Naive thymus-derived CD8-positive, alpha-beta T cell (primary cell): ENCODE data around the gene RMND5A. TPM values are rescaled to one million over a fixed set of nuclear protein-coding genes. Genes with fewer than 3 reads are reported as not detected.

Source experiments
- ATAC-seq, 2 donors: fragments of 150-1000 bp; cut with Tn5 transposase in 1 of 2; sonication (Bioruptor Pico), chemical (Tn5 transposase) in 1 of 2; 1 replicate in 1 of 2; 2 replicates in 1 of 2; pipeline ENCODE4 v1.10.0; 2021; ENCODE audit warnings: mild to moderate bottlenecking in 2 of 2, moderate library complexity in 2 of 2
- POLR2A ChIA-PET: fragments of 350-600 bp; sonication (Branson Sonifier 250); formaldehyde crosslinking; loops from one replicate; lab custom pipeline; 2021; ENCODE audit warnings: antibody characterized with exemption; lab: Charles Lee
- DNase-seq, 10 donors: peaks; one replicate each; pipeline versions ENCODE4 v3.0.0 to v3.0.0-alpha.2; 2020 to 2022
- H3K27ac Mint-ChIP-seq, 10 donors: one replicate each; pipeline ENCODE4 v1.8.0; 2020 to 2022; ENCODE audit warnings: mild to moderate bottlenecking in 10 of 10, mixed read lengths in 10 of 10, moderate library complexity in 4 of 10, inconsistent platforms in 1 of 10
- H3K27me3 Mint-ChIP-seq, 5 donors: one replicate each; pipeline ENCODE4 v1.8.0; 2021 to 2022; ENCODE audit warnings: mixed read lengths in 5 of 5
- H3K36me3 Mint-ChIP-seq, 3 donors: one replicate each; pipeline ENCODE4 v1.8.0; 2020 to 2022; ENCODE audit warnings: mixed read lengths in 3 of 3, mild to moderate bottlenecking in 2 of 3, inconsistent platforms in 1 of 3
- H3K4me1 Mint-ChIP-seq, 4 donors: one replicate each; pipeline ENCODE4 v1.8.0; 2021 to 2022; ENCODE audit warnings: mixed read lengths in 4 of 4
- H3K4me3 Mint-ChIP-seq, 10 donors: one replicate each; pipeline ENCODE4 v1.8.0; 2020 to 2022; ENCODE audit warnings: mild to moderate bottlenecking in 10 of 10, mixed read lengths in 10 of 10, moderate library complexity in 6 of 10, inconsistent platforms in 1 of 10
- H3K9me3 Mint-ChIP-seq, 9 donors: one replicate each; pipeline ENCODE4 v1.8.0; 2020 to 2022; ENCODE audit warnings: mixed read lengths in 9 of 9, mild to moderate bottlenecking in 3 of 9, inconsistent platforms in 1 of 9, moderate library complexity in 1 of 9
- polyA plus RNA-seq, 3 donors: library from polyadenylated mRNA; unstranded; fragments of 300-500 nt; fragmentation: Illumina TruSeq; gene quantifications; one replicate each; pipeline ENCODE4 v1.2.3, GENCODE V29; 2021
- total RNA-seq, 8 experiments: library from RNA in 2 of 8; stranded (reverse) in 2 of 8; gene quantifications; one replicate each; pipeline ENCODE4 v1.2.3 and lab custom pipeline; 2021 to 2026

The RMND5A gene
- total and polyA plus RNA-seq, 5 experiments from 2014 or later, result 16.4 to 46.6 (median 22.2) TPM

GRCh38 chr2:86775338-86775737 lies 55.2 kb downstream of the RMND5A start:
- Mint-ChIP-seq H3K9me3 (no peaks in the 10 kb centered on the region), H3K4me1 (peaks cover 6 to 25% (median 14%) of the 10 kb centered on the region in 4 donors), H3K27me3 (no peaks in the 10 kb centered on the region), H3K27ac (peak overlapping the region in 1 of 10 donors; percentile 80), H3K4me3 (no peak overlapping the region), H3K36me3 (peaks cover 0 to 66% (median 20%) of the 10 kb centered on the region in 3 donors)
- DNase-seq (no peak), ATAC-seq (no peak)
- POLR2A ChIA-PET, result interaction anchor here (3.0 kb wide), 1 partner anchor 10 kb away, joined by 11 read pairs; no protein-coding TSS in a partner anchor

- Mint-ChIP-seq H3K9me3 (no peaks in the 10 kb centered on the region), H3K4me3 (no peak overlapping the region), H3K27ac (peak overlapping the region in 1 of 10 donors; percentile 15), H3K36me3 (peaks cover 0 to 54% (median 13%) of the 10 kb centered on the region in 3 donors), H3K4me1 (peaks cover 7 to 23% (median 14%) of the 10 kb centered on the region in 4 donors), H3K27me3 (no peaks in the 10 kb centered on the region)
- no peak for DNase-seq
- POLR2A ChIA-PET, result interaction anchor here (0.7 to 22.7 kb wide), 3 partner anchors 9 to 28 kb away, joined by 3 to 668 read pairs (median 11); no protein-coding TSS in a partner anchor
- ATAC-seq, result no peak
These were observed 56.4 kb downstream of the RMND5A start for GRCh38 chr2:86776532-86776931.

GRCh38 chr2:86778957-86779356 lies 58.9 kb downstream of the RMND5A start:
- POLR2A ChIA-PET, result interaction anchor here (0.8 to 22.7 kb wide), 4 partner anchors 11 to 26 kb away, joined by 3 to 668 read pairs (median 4); no protein-coding TSS in a partner anchor
- peak overlapping the region in 1 of 10 donors; percentile 11 for H3K27ac Mint-ChIP-seq
- H3K27me3 Mint-ChIP-seq, result no peaks in the 10 kb centered on the region
- no peaks in the 10 kb centered on the region for H3K9me3 Mint-ChIP-seq
- H3K36me3 Mint-ChIP-seq, result peaks cover under 1 to 35% (median 5%) of the 10 kb centered on the region in 3 donors
- peaks cover 13 to 46% (median 36%) of the 10 kb centered on the region in 4 donors for H3K4me1 Mint-ChIP-seq
- no peak for ATAC-seq
- H3K4me3 Mint-ChIP-seq, result no peak overlapping the region
- no peak for DNase-seq

GRCh38 chr2:86779971-86780370 lies 59.9 kb downstream of the RMND5A start:
- POLR2A ChIA-PET, result interaction anchor here (22.7 kb wide), 1 partner anchor 25 kb away, joined by 668 read pairs; no protein-coding TSS in a partner anchor
- Mint-ChIP-seq H3K9me3 (no peaks in the 10 kb centered on the region), H3K4me1 (peaks cover 16 to 56% (median 43%) of the 10 kb centered on the region in 4 donors), H3K4me3 (no peak overlapping the region), H3K27me3 (no peaks in the 10 kb centered on the region), H3K36me3 (peaks cover 6 to 35% (median 6%) of the 10 kb centered on the region in 3 donors), H3K27ac (peak overlapping the region in 6 of 10 donors; percentile 29 to 81 (median 53))
- no peak for ATAC-seq
- no peak for DNase-seq

- POLR2A ChIA-PET, result interaction anchor here (0.5 to 22.7 kb wide), 5 partner anchors 11 to 33 kb away, joined by 3 to 668 read pairs (median 8); partner anchors contain the start of gene CD8A
These were observed 61.3 kb downstream of the RMND5A start for GRCh38 chr2:86781363-86781762.

GRCh38 chr2:86782748-86783147 lies 62.7 kb downstream of the RMND5A start:
- ATAC-seq (no peak), DNase-seq (no peak)
- peak overlapping the region; percentile 96 to 100 (median 100) for H3K27ac Mint-ChIP-seq
- POLR2A ChIA-PET, result interaction anchor here (1.5 to 22.7 kb wide), 5 partner anchors 9 to 22 kb away, joined by 6 to 668 read pairs (median 23); partner anchors contain the start of gene CD8A
- peaks cover 34 to 76% (median 68%) of the 10 kb centered on the region in 4 donors for H3K4me1 Mint-ChIP-seq
- peak overlapping the region in 3 of 10 donors; percentile 50 to 62 (median 56) for H3K4me3 Mint-ChIP-seq
- peaks cover 0 to 3% (median 0%) of the 10 kb centered on the region in 9 donors for H3K9me3 Mint-ChIP-seq
- H3K36me3 Mint-ChIP-seq, result peaks cover 9 to 41% (median 26%) of the 10 kb centered on the region in 3 donors
- peaks cover 0 to 4% (median 0%) of the 10 kb centered on the region in 5 donors for H3K27me3 Mint-ChIP-seq

More at GRCh38 chr2:86781363-86781762, 61.3 kb downstream of the RMND5A start:
- Mint-ChIP-seq H3K27ac (peak overlapping the region; percentile 96 to 100 (median 100)), H3K9me3 (no peaks in the 10 kb centered on the region), H3K27me3 (no peaks in the 10 kb centered on the region), H3K4me1 (peaks cover 27 to 66% (median 57%) of the 10 kb centered on the region in 4 donors), H3K36me3 (peaks cover 6 to 37% (median 14%) of the 10 kb centered on the region in 3 donors), H3K4me3 (peak overlapping the region in 3 of 10 donors; percentile 21 to 55 (median 22))
- DNase-seq (no peak), ATAC-seq (no peak)

GRCh38 chr2:86783615-86784339 lies 63.7 kb downstream of the RMND5A start:
- DNase-seq, result peak in 4 of 10 donors; percentile 45 to 76 (median 62)
- peak; percentile 2 to 9 for ATAC-seq
- H3K9me3 Mint-ChIP-seq, result peaks cover 0 to 5% (median 0%) of the 10 kb centered on the region in 9 donors
- peak overlapping the region; percentile 96 to 100 (median 100) for H3K27ac Mint-ChIP-seq
- H3K4me1 Mint-ChIP-seq, result peaks cover 36 to 83% (median 78%) of the 10 kb centered on the region in 4 donors
- peaks cover 0 to 7% (median 0%) of the 10 kb centered on the region in 5 donors for H3K27me3 Mint-ChIP-seq
- POLR2A ChIA-PET, result interaction anchor here (0.9 to 22.7 kb wide), 7 partner anchors 8 to 341 kb away, joined by 3 to 668 read pairs (median 10); partner anchors contain the start of gene CD8A
- H3K4me3 Mint-ChIP-seq, result peak overlapping the region; percentile 2 to 95 (median 59)
- peaks cover 17 to 52% (median 37%) of the 10 kb centered on the region in 3 donors for H3K36me3 Mint-ChIP-seq

GRCh38 chr2:86785456-86785855 lies 65.4 kb downstream of the RMND5A start:
- peaks cover 0 to 7% (median 0%) of the 10 kb centered on the region in 5 donors for H3K27me3 Mint-ChIP-seq
- peaks cover 32 to 81% (median 78%) of the 10 kb centered on the region in 4 donors for H3K4me1 Mint-ChIP-seq
- H3K9me3 Mint-ChIP-seq, result peaks cover 0 to 5% (median 0%) of the 10 kb centered on the region in 9 donors
- POLR2A ChIA-PET, result interaction anchor here (0.9 to 22.7 kb wide), 10 partner anchors 9 to 345 kb away, joined by 3 to 668 read pairs (median 8); no protein-coding TSS in a partner anchor
- H3K27ac Mint-ChIP-seq, result peak overlapping the region; percentile 96 to 100 (median 100)
- ATAC-seq (peak; percentile 72 to 77), DNase-seq (peak in 9 of 10 donors; percentile 61 to 96 (median 93))
- peak overlapping the region; percentile 80 to 95 (median 91) for H3K4me3 Mint-ChIP-seq
- H3K36me3 Mint-ChIP-seq, result peaks cover 22 to 63% (median 45%) of the 10 kb centered on the region in 3 donors

- peak overlapping the region; percentile 96 to 100 (median 100) for H3K27ac Mint-ChIP-seq
- ATAC-seq, result peak; percentile 54 to 62
These were observed 66.0 kb downstream of the RMND5A start for GRCh38 chr2:86786001-86786536.

GRCh38 chr2:86787736-86788135 lies 67.6 kb downstream of the RMND5A start:
- Mint-ChIP-seq H3K9me3 (peaks cover 0 to 5% (median 0%) of the 10 kb centered on the region in 9 donors), H3K27ac (peak overlapping the region; percentile 96 to 100 (median 100)), H3K4me3 (peak overlapping the region; percentile 90 to 99 (median 94)), H3K27me3 (peaks cover 0 to 13% (median 0%) of the 10 kb centered on the region in 5 donors), H3K36me3 (peaks cover 22 to 68% (median 45%) of the 10 kb centered on the region in 3 donors), H3K4me1 (peaks cover 38 to 83% (median 73%) of the 10 kb centered on the region in 4 donors)
- ATAC-seq, result no peak
- POLR2A ChIA-PET, result interaction anchor here (0.6 to 22.7 kb wide), 9 partner anchors 9 to 898 kb away, joined by 3 to 668 read pairs (median 4); no protein-coding TSS in a partner anchor
- DNase-seq, result peak in 8 of 10 donors; percentile 48 to 79 (median 66)

More at GRCh38 chr2:86786001-86786536, 66.0 kb downstream of the RMND5A start:
- peak in 9 of 10 donors; percentile 41 to 88 (median 85) for DNase-seq
- Mint-ChIP-seq H3K36me3 (peaks cover 22 to 68% (median 45%) of the 10 kb centered on the region in 3 donors), H3K27me3 (peaks cover 0 to 10% (median 0%) of the 10 kb centered on the region in 5 donors), H3K4me1 (peaks cover 33 to 83% (median 77%) of the 10 kb centered on the region in 4 donors), H3K9me3 (peaks cover 0 to 5% (median 0%) of the 10 kb centered on the region in 9 donors), H3K4me3 (peak overlapping the region; percentile 80 to 95 (median 91))
- POLR2A ChIA-PET, result interaction anchor here (0.7 to 22.7 kb wide), 14 partner anchors 8 to 346 kb away, joined by 3 to 668 read pairs (median 4); no protein-coding TSS in a partner anchor

GRCh38 chr2:86788165-86788564 lies 68.1 kb downstream of the RMND5A start:
- ATAC-seq (no peak), DNase-seq (peak in 2 of 10 donors; percentile 32 to 43)
- peaks cover 0 to 5% (median 0%) of the 10 kb centered on the region in 9 donors for H3K9me3 Mint-ChIP-seq
- H3K27ac Mint-ChIP-seq, result peak overlapping the region; percentile 96 to 100 (median 100)
- H3K4me1 Mint-ChIP-seq, result peaks cover 42 to 83% (median 73%) of the 10 kb centered on the region in 4 donors
- POLR2A ChIA-PET, result interaction anchor here (0.6 to 22.7 kb wide), 8 partner anchors 10 to 899 kb away, joined by 3 to 668 read pairs (median 6); no protein-coding TSS in a partner anchor
- H3K27me3 Mint-ChIP-seq, result peaks cover 0 to 13% (median 0%) of the 10 kb centered on the region in 5 donors
- H3K36me3 Mint-ChIP-seq, result peaks cover 22 to 68% (median 45%) of the 10 kb centered on the region in 3 donors
- H3K4me3 Mint-ChIP-seq, result peak overlapping the region; percentile 90 to 99 (median 94)
